B cell (primary cell): ENCODE data around the gene EFNA1. TPM values are rescaled to one million over a fixed set of nuclear protein-coding genes. Genes with fewer than 3 reads are reported as not detected.
A peak's percentile ranks its signal among the peaks of the same experiment; 100 is the strongest.

Experiments
- ATAC-seq: fragments of 200-7000 bp; cut with Tn5 transposase; one replicate; pipeline ENCODE4 v1.10.0; 2021; ENCODE audit warnings: low read depth, mild to moderate bottlenecking, moderate number of reproducible peaks, moderate library complexity
- CTCF ChIA-PET: fragments of 350-600 bp; sonication (Branson Sonifier 250); formaldehyde crosslinking; loops from one replicate; lab custom pipeline; 2021; ENCODE audit warnings: antibody characterized with exemption, inconsistent platforms; lab: Charles Lee
- POLR2A ChIA-PET: fragments of 350-600 bp; sonication (Branson Sonifier 250); formaldehyde crosslinking; loops from one replicate; lab custom pipeline; 2021; ENCODE audit warnings: antibody characterized with exemption; lab: Charles Lee
- DNase-seq: peaks from one replicate; pipeline ENCODE4 v3.0.0; 2013
- H2AFZ ChIP-seq: 2 replicates; pipeline ENCODE4 v1.6.1; 2012; ENCODE audit warnings: mild to moderate bottlenecking, low read depth, low read length; ENCODE audit not compliant: insufficient read depth, poor library complexity, severe bottlenecking
- H3K27ac ChIP-seq, 2 donors: 1 replicate in 1 of 2; 2 replicates in 1 of 2; pipeline ENCODE4 v1.5.1; 2012 to 2013; ENCODE audit warnings: low read length in 2 of 2, mild to moderate bottlenecking in 2 of 2, moderate library complexity in 1 of 2
- H3K27me3 ChIP-seq, 4 experiments: fragments of 200-600 bp in 1 of 4; sonication (generic) in 1 of 4; replicated peaks in 1 of 4; 1 replicate in 2 of 4; 2 replicates in 2 of 4; pipeline versions ENCODE4 v1.6.1 to v1.7.0; 2013 to 2016; ENCODE audit warnings: low read length in 3 of 4, mild to moderate bottlenecking in 2 of 4, mixed read lengths in 1 of 4, moderate library complexity in 1 of 4; ENCODE audit not compliant: insufficient read depth in 4 of 4, control insufficient read depth in 3 of 4; ENCODE audit errors: control extremely low read depth in 1 of 4
- H3K36me3 ChIP-seq, 2 experiments: replicated peaks in 1 of 2; 1 replicate in 1 of 2; 2 replicates in 1 of 2; pipeline versions ENCODE4 v1.6.1 to v1.7.1; 2013; ENCODE audit warnings: low read length in 1 of 2; ENCODE audit not compliant: insufficient read depth in 2 of 2, control insufficient read depth in 1 of 2; ENCODE audit errors: control extremely low read depth in 1 of 2, extremely low read depth in 1 of 2
- H3K4me1 ChIP-seq, 2 donors: fragments of 200-600 bp in 1 of 2; sonication (generic) in 1 of 2; 1 replicate in 1 of 2; 2 replicates in 1 of 2; pipeline versions ENCODE4 v1.5.1 to v1.6.1; 2013 to 2017; ENCODE audit warnings: low read length in 2 of 2; ENCODE audit not compliant: control insufficient read depth in 2 of 2, insufficient read depth in 2 of 2
- H3K4me2 ChIP-seq: replicated peaks from 2 replicates; pipeline ENCODE3; 2012; ENCODE audit warnings: mild to moderate bottlenecking, low read depth, low read length; ENCODE audit not compliant: poor library complexity, severe bottlenecking
- H3K4me3 ChIP-seq, 5 experiments: fragments of 200-600 bp in 1 of 5; sonication (generic) in 1 of 5; 1 replicate in 3 of 5; 2 replicates in 2 of 5; pipeline versions ENCODE4 v1.5.1 to v1.7.0; 2011 to 2016; ENCODE audit warnings: low read length in 4 of 5, mild to moderate bottlenecking in 4 of 5, low read depth in 2 of 5, control low read depth in 1 of 5, moderate library complexity in 1 of 5; ENCODE audit not compliant: insufficient read depth in 1 of 5; ENCODE audit errors: control extremely low read depth in 1 of 5, extremely low read depth in 1 of 5
- H3K79me2 ChIP-seq: fragments of 200-600 bp; sonication (generic); one replicate; pipeline ENCODE4 v1.6.0; 2016; ENCODE audit warnings: low read length; ENCODE audit not compliant: control insufficient read depth, insufficient read depth
- H3K9ac ChIP-seq: fragments of 200-600 bp; sonication (generic); 2 replicates; pipeline ENCODE4 v1.6.1; 2017; ENCODE audit warnings: mild to moderate bottlenecking, low read length, moderate library complexity
- H3K9me3 ChIP-seq, 3 donors: one replicate each; pipeline versions ENCODE4 v1.6.1 to v1.7.1; 2013; ENCODE audit warnings: low read length in 2 of 3; ENCODE audit not compliant: control insufficient read depth in 2 of 3, insufficient read depth in 1 of 3; ENCODE audit errors: control extremely low read depth in 1 of 3
- H4K20me1 ChIP-seq: 2 replicates; pipeline ENCODE4 v1.6.0; 2012; ENCODE audit warnings: mild to moderate bottlenecking, low read length; ENCODE audit not compliant: insufficient read depth, control insufficient read depth, poor library complexity, severe bottlenecking
- H3K27ac Mint-ChIP-seq: one replicate; pipeline ENCODE4 v1.8.0; 2021; ENCODE audit warnings: mixed read lengths
- H3K27me3 Mint-ChIP-seq: one replicate; pipeline ENCODE4 v1.8.0; 2021; ENCODE audit warnings: mixed read lengths
- H3K4me1 Mint-ChIP-seq: one replicate; pipeline ENCODE4 v1.8.0; 2021; ENCODE audit warnings: mixed read lengths
- H3K4me3 Mint-ChIP-seq: one replicate; pipeline ENCODE4 v1.8.0; 2021; ENCODE audit warnings: mixed read lengths
- H3K9me3 Mint-ChIP-seq: one replicate; pipeline ENCODE4 v1.8.0; 2022; ENCODE audit warnings: mixed read lengths; ENCODE audit not compliant: insufficient read depth
- EZH2 ChIP-seq: IDR thresholded peaks from 2 replicates; pipeline ENCODE4 v1.6.1; 2012; ENCODE audit warnings: borderline replicate concordance, low read depth, mild to moderate bottlenecking, moderate library complexity, low read length; ENCODE audit not compliant: insufficient read depth, poor library complexity, severe bottlenecking
- WGBS: methylation state at CpG from one replicate; pipeline ENCODE4 v1.1.5; 2013; ENCODE audit warnings: missing lambda C conversion rate; ENCODE audit not compliant: insufficient coverage; 5-methylcytosine and 5-hydroxymethylcytosine counted together
- intact Hi-C: fragments of 100-400 bp; cut with micrococcal nuclease; formaldehyde crosslinking; loops from one replicate; pipeline ENCODE4 v1.10.0; 2022
- polyA plus RNA-seq: library from polyadenylated mRNA; depleted of rRNA; stranded (reverse); fragments of >200 nt; gene quantifications from 2 replicates; pipeline ENCODE4 v1.2.3, GENCODE V29; 2012
- total RNA-seq, 2 donors: library from RNA; stranded (reverse); fragments of 120-200 nt in 1 of 2; gene quantifications; 1 replicate in 1 of 2; 2 replicates in 1 of 2; pipeline versions ENCODE4 v1.2.3 to v1.2.4, GENCODE V29; 2013 to 2022
- TF ChIP-seq, protein P1 (sequence below): fragments of 200-600 bp; IDR thresholded peaks from one replicate; pipeline ENCODE4 v1.8.0; 2022; ENCODE audit warnings: antibody characterized with exemption, mild to moderate bottlenecking

Gene EFNA1
- total and polyA plus RNA-seq, 2 donors (not counting 1 experiment from before 2014, with no cell fraction given), result 0.28 TPM; not detected in 1

DNA sequence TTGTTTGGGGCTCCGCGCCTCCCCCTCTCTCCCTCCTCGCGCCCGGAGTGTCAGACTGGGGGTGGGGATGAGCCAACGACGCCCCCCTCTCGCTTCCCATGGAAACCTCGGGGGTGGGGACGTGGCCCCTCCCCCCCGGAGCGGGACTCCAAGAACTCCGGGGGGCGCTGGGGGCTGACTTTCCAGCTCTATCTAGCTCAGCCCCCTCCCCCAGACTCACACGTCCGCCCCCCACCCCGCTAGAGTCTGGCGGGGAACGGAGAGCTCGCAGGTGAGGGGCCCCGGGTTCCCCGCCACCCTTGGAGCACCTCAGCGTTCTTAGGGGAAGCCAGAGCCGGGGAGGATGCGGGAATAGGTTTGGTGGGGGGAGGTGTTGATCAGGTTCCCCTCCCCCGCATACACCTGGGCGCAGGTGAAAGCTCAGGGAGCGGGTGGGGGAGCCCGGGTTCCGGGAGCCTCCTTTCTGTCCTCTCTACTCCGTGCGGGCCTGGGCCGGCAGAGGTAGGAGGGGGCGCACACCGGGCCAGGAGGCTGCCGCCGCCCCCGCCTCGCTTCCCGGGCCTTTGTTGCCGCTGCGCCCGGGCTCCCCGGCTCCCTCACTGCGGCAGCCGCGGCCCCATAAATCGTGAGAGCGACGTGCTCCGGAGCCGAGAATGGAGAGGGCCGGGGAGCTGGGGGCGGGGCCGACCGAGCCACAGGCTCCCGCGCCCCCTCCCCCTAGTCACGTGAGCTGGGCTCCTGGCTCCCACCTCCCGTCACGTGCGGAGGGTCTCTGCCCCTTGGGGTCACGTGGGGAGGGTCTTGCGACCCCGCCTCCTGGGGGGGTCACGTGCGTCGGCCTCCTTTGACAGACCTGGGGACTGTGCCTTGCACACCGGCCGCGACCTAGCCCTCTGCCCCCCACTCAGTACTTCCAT, 47.1 kb upstream of the EFNA1 start:
- Histone ChIP-seq H4K20me1 (peaks cover 46% of the 10 kb centered on the region), H3K4me3 (peak overlapping the region in 4 of 5 experiments; percentile 8 to 52 (median 36)), H3K27ac (no peak overlapping the region), H3K9me3 (peaks cover 0 to 30% (median 0%) of the 10 kb centered on the region in 3 donors), H3K79me2 (no peaks in the 10 kb centered on the region), H3K4me2 (peak overlapping the region; percentile 97), H3K9ac (peak overlapping the region; percentile 36), H3K36me3 (no peaks in the 10 kb centered on the region), H3K27me3 (peaks cover 0 to 57% (median 43%) of the 10 kb centered on the region in 4 experiments), H3K4me1 (peaks cover 60 to 67% of the 10 kb centered on the region in 2 donors), H2AFZ (no peak overlapping the region)
- no peak overlapping the region for H3K27ac Mint-ChIP-seq
- H3K9me3 Mint-ChIP-seq, result no peaks in the 10 kb centered on the region
- ChIA-PET POLR2A (interaction anchor here (1.6 to 2.8 kb wide), 2 partner anchors 10 to 16 kb away, joined by 7 to 9 read pairs; no protein-coding TSS in a partner anchor), CTCF (interaction anchor here (0.6 to 1.6 kb wide), 7 partner anchors 9 to 411 kb away, joined by 3 to 7 read pairs (median 5); partner anchors contain the start of gene ADAM15)
- intact Hi-C loops, result no loop called here
- ATAC-seq (no peak), DNase-seq (peak; percentile 61)
- peak; percentile 94 for TF ChIP-seq EZH2
- TF ChIP-seq, protein P1, sequence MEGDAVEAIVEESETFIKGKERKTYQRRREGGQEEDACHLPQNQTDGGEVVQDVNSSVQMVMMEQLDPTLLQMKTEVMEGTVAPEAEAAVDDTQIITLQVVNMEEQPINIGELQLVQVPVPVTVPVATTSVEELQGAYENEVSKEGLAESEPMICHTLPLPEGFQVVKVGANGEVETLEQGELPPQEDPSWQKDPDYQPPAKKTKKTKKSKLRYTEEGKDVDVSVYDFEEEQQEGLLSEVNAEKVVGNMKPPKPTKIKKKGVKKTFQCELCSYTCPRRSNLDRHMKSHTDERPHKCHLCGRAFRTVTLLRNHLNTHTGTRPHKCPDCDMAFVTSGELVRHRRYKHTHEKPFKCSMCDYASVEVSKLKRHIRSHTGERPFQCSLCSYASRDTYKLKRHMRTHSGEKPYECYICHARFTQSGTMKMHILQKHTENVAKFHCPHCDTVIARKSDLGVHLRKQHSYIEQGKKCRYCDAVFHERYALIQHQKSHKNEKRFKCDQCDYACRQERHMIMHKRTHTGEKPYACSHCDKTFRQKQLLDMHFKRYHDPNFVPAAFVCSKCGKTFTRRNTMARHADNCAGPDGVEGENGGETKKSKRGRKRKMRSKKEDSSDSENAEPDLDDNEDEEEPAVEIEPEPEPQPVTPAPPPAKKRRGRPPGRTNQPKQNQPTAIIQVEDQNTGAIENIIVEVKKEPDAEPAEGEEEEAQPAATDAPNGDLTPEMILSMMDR, result no peak
- WGBS, result 2% methylated on average over 50 of the region's 71 CpGs
- H3K4me3 Mint-ChIP-seq, result peak overlapping the region; percentile 83
- H3K4me1 Mint-ChIP-seq, result peaks cover 63% of the 10 kb centered on the region
- H3K27me3 Mint-ChIP-seq, result peaks cover 38% of the 10 kb centered on the region
